SK-N-SH (cell line): ENCODE results near the gene ZAP70. TPM values are rescaled to one million over a fixed set of nuclear protein-coding genes. Genes with fewer than 3 reads are reported as not detected.

Source experiments
- CTCF ChIA-PET: fragments of 300-600, 350-600 bp; formaldehyde crosslinking; extraction: SDS; loops from one replicate; lab custom pipeline; 2021; lab: Yijun Ruan, JAX
- POLR2A ChIA-PET: fragments of 350-600 bp; sonication (Branson Sonifier 250); formaldehyde crosslinking; extraction: SDS; loops from one replicate; lab custom pipeline; 2020; ENCODE audit warnings: antibody characterized with exemption, inconsistent platforms; lab: Yijun Ruan, JAX
- DNase-seq: peaks from one replicate; pipeline ENCODE4 v3.0.0; 2012
- H2AFZ ChIP-seq: fragments of 200-600 bp; sonication (generic); 2 replicates; pipeline ENCODE4 v1.8.1; 2016; ENCODE audit warnings: antibody characterized with exemption, mild to moderate bottlenecking, low read depth
- H3F3A ChIP-seq: fragments of 200-600 bp; sonication (generic); replicated peaks from 2 replicates; pipeline ENCODE3; 2016; ENCODE audit warnings: antibody characterized with exemption, mild to moderate bottlenecking; ENCODE audit not compliant: insufficient read depth
- H3K27ac ChIP-seq, 2 experiments: fragments of 200-500 bp in 1 of 2; fragments of 200-600 bp in 1 of 2; sonication (Bioruptor generic) in 1 of 2; sonication (generic), shearing (Covaris generic) in 1 of 2; 2 replicates each; pipeline versions ENCODE4 v1.5.1 to v1.6.1; 2014 to 2016; ENCODE audit warnings: low read depth in 2 of 2, inconsistent platforms in 1 of 2, low read length in 1 of 2, mild to moderate bottlenecking in 1 of 2, mixed read lengths in 1 of 2
- H3K27me3 ChIP-seq: fragments of 200-600 bp; sonication (generic), shearing (Covaris generic); 2 replicates; pipeline ENCODE4 v1.6.1; 2016; ENCODE audit warnings: mixed run types; ENCODE audit not compliant: insufficient read depth
- H3K36me3 ChIP-seq, 2 experiments: fragments of 200-500 bp in 1 of 2; fragments of 200-600 bp in 1 of 2; sonication (Bioruptor generic) in 1 of 2; sonication (generic) in 1 of 2; replicated peaks in 1 of 2; 2 replicates each; pipeline versions ENCODE3 to v1.5.1; 2014 to 2016; ENCODE audit warnings: low read length in 1 of 2, mild to moderate bottlenecking in 1 of 2; ENCODE audit not compliant: insufficient read depth in 2 of 2, control insufficient read depth in 1 of 2
- H3K4me1 ChIP-seq, 2 experiments: fragments of 200-500 bp in 1 of 2; fragments of 200-600 bp in 1 of 2; sonication (Bioruptor generic) in 1 of 2; sonication (generic), shearing (Covaris generic) in 1 of 2; 2 replicates each; pipeline versions ENCODE4 v1.5.1 to v1.6.1; 2014 to 2016; ENCODE audit warnings: low read depth in 1 of 2, low read length in 1 of 2, mixed run types in 1 of 2; ENCODE audit not compliant: insufficient read depth in 2 of 2, control insufficient read depth in 1 of 2
- H3K4me2 ChIP-seq: fragments of 200-600 bp; sonication (generic), shearing (Covaris generic); 2 replicates; pipeline ENCODE4 v1.6.1; 2017; ENCODE audit warnings: mixed run types
- H3K4me3 ChIP-seq, 2 experiments: fragments of 200-500 bp in 1 of 2; fragments of 200-600 bp in 1 of 2; sonication (Bioruptor generic) in 1 of 2; sonication (generic), shearing (Covaris generic) in 1 of 2; 2 replicates each; pipeline versions ENCODE4 v1.5.1 to v1.8.1; 2014 to 2016; ENCODE audit warnings: low read depth in 2 of 2, inconsistent platforms in 1 of 2, low read length in 1 of 2, mild to moderate bottlenecking in 1 of 2, mixed read lengths in 1 of 2, moderate library complexity in 1 of 2
- H3K79me2 ChIP-seq: fragments of 200-600 bp; sonication (generic); 2 replicates; pipeline ENCODE4 v1.8.1; 2017; ENCODE audit warnings: mild to moderate bottlenecking; ENCODE audit not compliant: insufficient read depth
- H3K9ac ChIP-seq: fragments of 200-600 bp; sonication (generic); 2 replicates; pipeline ENCODE4 v1.6.1; 2017; ENCODE audit warnings: mixed run types
- H3K9me2 ChIP-seq: fragments of 200-600 bp; sonication (generic); 2 replicates; pipeline ENCODE4 v1.6.1; 2017; ENCODE audit warnings: mixed run types
- H3K9me3 ChIP-seq: fragments of 200-600 bp; sonication (generic); 2 replicates; pipeline ENCODE4 v1.6.1; 2017; ENCODE audit warnings: mixed run types, mild to moderate bottlenecking, moderate library complexity
- H4K20me1 ChIP-seq: fragments of 200-600 bp; sonication (generic); 2 replicates; pipeline ENCODE4 v1.6.1; 2017; ENCODE audit warnings: mild to moderate bottlenecking, mixed run types; ENCODE audit not compliant: insufficient read depth
- ELF1 ChIP-seq: IDR thresholded peaks from 2 replicates; pipeline ENCODE4 v1.4.0; 2012
- FOSL2 ChIP-seq: IDR thresholded peaks from 2 replicates; pipeline ENCODE4 v1.4.0; 2012; ENCODE audit warnings: low read depth, mild to moderate bottlenecking, moderate library complexity, borderline replicate concordance
- GATA2 ChIP-seq: sonication (generic); formaldehyde crosslinking; IDR thresholded peaks from 2 replicates; pipeline ENCODE4 v1.5.0; 2020; ENCODE audit warnings: mild to moderate bottlenecking, missing genetic modification reagents
- NFIC ChIP-seq: IDR thresholded peaks from 2 replicates; pipeline ENCODE4 v1.4.0; 2012; ENCODE audit warnings: borderline replicate concordance
- RCOR1 ChIP-seq: fragments of 150-350 bp; IDR thresholded peaks from 2 replicates; pipeline ENCODE4 v1.6.1; 2017; ENCODE audit warnings: antibody characterized with exemption, low read length
- RFX5 ChIP-seq: IDR thresholded peaks from 2 replicates; pipeline ENCODE4 v1.6.1; 2012; ENCODE audit warnings: mild to moderate bottlenecking, improper control_type of control experiment, low read length
- SMC3 ChIP-seq: IDR thresholded peaks from 2 replicates; pipeline ENCODE4 v1.6.1; 2012; ENCODE audit warnings: low read depth, low read length, improper control_type of control experiment
- TAF1 ChIP-seq: IDR thresholded peaks from 2 replicates; pipeline ENCODE4 v1.6.1; 2012; ENCODE audit warnings: low read depth, mild to moderate bottlenecking, low read length, moderate library complexity, borderline replicate concordance
- TCF12 ChIP-seq: IDR thresholded peaks from 2 replicates; pipeline ENCODE4 v1.4.0; 2012
- YY1 ChIP-seq: IDR thresholded peaks from 2 replicates; pipeline ENCODE4 v1.4.0; 2012; ENCODE audit warnings: low read depth, mild to moderate bottlenecking
- WGBS: methylation state at CpG from one replicate; pipeline ENCODE4 v1.1.6; 2017; ENCODE audit warnings: low lambda C conversion rate; 5-methylcytosine and 5-hydroxymethylcytosine counted together
- polyA plus RNA-seq, 3 experiments: library from polyadenylated mRNA; depleted of rRNA; stranded (reverse); fragments of >200 nt; gene quantifications; 2 replicates each; pipeline ENCODE4 v1.2.3, GENCODE V29; 2012
- TF ChIP-seq, protein P1 (sequence below): IDR thresholded peaks from 2 replicates; pipeline ENCODE4 v1.4.0; 2012; ENCODE audit warnings: low read depth, borderline replicate concordance
- TF ChIP-seq, protein P2 (sequence below): fragments of 150-350 bp; IDR thresholded peaks from 2 replicates; pipeline ENCODE4 v1.6.1; 2016; ENCODE audit warnings: mild to moderate bottlenecking, low read depth, low read length
- TF ChIP-seq, protein P3 (sequence below): fragments of 200-600 bp; sonication (generic); IDR thresholded peaks from 2 replicates; pipeline ENCODE4 v1.6.1; 2017; ENCODE audit warnings: antibody characterized with exemption, mild to moderate bottlenecking, moderate library complexity
- TF ChIP-seq, protein P4 (sequence below): IDR thresholded peaks from 2 replicates; pipeline ENCODE4 v1.6.1; 2012; ENCODE audit warnings: mild to moderate bottlenecking, low read depth, low read length, moderate library complexity
- TF ChIP-seq, protein P5 (sequence below): IDR thresholded peaks from 2 replicates; pipeline ENCODE4 v1.4.0; 2012; ENCODE audit warnings: low read depth

The ZAP70 gene
- polyA plus RNA-seq, 1 of the 3 experiments (the other 2 are of a cell fraction), result 0.05 TPM

DNA sequence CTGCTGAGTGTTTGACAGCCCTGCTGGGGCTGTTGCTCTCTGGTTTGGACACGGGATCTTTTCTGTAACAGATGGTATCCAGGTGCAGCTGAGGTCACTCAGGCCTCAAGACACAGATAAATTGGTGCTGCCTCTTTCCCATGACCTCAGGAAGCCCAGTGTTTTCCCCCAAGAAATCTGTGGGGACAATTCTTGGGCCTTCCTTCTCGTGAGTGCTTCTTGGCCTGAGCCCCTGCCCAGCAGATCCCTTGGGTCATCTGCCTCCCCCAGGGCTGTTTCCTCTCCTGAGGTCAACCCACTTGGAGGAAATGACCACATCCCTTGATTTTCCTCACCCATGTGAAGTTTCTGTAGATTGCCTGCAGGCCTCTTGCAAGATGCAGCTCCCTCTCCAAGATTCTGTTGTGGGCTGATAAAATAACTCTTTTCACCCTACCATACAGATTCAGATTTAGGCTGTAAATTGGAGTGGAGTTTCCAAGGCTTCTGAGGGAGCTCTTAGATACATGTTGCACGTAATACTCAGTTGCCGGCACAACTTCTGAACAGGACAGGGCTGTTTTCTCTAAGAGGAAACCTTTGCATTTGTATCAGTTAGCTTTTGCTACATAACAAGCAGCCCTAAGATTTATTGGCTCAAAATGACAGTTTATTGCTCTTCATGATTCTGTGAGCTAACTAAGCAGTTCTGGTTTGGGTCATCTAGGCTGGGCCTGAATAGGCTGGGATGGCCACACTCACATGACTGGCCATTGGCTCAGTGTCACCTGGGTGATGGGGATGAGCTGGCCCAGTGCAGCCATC, 13.1 kb downstream of the ZAP70 start (continued):
- TF ChIP-seq, protein P1, sequence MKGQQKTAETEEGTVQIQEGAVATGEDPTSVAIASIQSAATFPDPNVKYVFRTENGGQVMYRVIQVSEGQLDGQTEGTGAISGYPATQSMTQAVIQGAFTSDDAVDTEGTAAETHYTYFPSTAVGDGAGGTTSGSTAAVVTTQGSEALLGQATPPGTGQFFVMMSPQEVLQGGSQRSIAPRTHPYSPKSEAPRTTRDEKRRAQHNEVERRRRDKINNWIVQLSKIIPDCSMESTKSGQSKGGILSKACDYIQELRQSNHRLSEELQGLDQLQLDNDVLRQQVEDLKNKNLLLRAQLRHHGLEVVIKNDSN, result no peak
- TF ChIP-seq, protein P2, sequence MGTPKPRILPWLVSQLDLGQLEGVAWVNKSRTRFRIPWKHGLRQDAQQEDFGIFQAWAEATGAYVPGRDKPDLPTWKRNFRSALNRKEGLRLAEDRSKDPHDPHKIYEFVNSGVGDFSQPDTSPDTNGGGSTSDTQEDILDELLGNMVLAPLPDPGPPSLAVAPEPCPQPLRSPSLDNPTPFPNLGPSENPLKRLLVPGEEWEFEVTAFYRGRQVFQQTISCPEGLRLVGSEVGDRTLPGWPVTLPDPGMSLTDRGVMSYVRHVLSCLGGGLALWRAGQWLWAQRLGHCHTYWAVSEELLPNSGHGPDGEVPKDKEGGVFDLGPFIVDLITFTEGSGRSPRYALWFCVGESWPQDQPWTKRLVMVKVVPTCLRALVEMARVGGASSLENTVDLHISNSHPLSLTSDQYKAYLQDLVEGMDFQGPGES, result no peak

DNA sequence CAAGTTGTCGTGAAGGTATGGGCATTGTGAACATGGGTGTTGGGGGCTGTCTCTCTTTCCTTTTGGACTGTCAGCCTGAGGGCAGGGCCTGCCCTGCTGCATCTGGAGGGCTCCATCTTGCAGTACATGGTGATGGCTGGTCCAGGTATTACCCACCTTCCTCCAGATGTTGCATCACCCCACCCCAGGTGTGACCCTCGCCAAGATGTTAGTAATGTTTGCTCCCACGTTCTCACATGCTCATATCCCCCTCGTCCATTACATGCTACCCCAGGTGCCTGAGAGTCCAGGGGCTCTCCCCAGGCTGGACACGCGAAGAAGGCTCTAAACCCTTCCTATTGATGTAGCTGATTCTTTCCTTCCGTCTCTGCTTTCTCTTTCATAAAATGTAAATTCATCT, 13.9 kb downstream of the ZAP70 start:
- POLR2A ChIA-PET, result no interaction called here
- TF ChIP-seq FOSL2 (no peak), ELF1 (no peak), YY1 (no peak), TCF12 (no peak), SMC3 (no peak), GATA2 (CRISPR knock-in tag) (no peak), RCOR1 (no peak), TAF1 (no peak), RFX5 (no peak), NFIC (no peak)
- TF ChIP-seq, protein P3, sequence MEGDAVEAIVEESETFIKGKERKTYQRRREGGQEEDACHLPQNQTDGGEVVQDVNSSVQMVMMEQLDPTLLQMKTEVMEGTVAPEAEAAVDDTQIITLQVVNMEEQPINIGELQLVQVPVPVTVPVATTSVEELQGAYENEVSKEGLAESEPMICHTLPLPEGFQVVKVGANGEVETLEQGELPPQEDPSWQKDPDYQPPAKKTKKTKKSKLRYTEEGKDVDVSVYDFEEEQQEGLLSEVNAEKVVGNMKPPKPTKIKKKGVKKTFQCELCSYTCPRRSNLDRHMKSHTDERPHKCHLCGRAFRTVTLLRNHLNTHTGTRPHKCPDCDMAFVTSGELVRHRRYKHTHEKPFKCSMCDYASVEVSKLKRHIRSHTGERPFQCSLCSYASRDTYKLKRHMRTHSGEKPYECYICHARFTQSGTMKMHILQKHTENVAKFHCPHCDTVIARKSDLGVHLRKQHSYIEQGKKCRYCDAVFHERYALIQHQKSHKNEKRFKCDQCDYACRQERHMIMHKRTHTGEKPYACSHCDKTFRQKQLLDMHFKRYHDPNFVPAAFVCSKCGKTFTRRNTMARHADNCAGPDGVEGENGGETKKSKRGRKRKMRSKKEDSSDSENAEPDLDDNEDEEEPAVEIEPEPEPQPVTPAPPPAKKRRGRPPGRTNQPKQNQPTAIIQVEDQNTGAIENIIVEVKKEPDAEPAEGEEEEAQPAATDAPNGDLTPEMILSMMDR, result no peak
- TF ChIP-seq, protein P4, sequence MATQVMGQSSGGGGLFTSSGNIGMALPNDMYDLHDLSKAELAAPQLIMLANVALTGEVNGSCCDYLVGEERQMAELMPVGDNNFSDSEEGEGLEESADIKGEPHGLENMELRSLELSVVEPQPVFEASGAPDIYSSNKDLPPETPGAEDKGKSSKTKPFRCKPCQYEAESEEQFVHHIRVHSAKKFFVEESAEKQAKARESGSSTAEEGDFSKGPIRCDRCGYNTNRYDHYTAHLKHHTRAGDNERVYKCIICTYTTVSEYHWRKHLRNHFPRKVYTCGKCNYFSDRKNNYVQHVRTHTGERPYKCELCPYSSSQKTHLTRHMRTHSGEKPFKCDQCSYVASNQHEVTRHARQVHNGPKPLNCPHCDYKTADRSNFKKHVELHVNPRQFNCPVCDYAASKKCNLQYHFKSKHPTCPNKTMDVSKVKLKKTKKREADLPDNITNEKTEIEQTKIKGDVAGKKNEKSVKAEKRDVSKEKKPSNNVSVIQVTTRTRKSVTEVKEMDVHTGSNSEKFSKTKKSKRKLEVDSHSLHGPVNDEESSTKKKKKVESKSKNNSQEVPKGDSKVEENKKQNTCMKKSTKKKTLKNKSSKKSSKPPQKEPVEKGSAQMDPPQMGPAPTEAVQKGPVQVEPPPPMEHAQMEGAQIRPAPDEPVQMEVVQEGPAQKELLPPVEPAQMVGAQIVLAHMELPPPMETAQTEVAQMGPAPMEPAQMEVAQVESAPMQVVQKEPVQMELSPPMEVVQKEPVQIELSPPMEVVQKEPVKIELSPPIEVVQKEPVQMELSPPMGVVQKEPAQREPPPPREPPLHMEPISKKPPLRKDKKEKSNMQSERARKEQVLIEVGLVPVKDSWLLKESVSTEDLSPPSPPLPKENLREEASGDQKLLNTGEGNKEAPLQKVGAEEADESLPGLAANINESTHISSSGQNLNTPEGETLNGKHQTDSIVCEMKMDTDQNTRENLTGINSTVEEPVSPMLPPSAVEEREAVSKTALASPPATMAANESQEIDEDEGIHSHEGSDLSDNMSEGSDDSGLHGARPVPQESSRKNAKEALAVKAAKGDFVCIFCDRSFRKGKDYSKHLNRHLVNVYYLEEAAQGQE, result no peak
- TF ChIP-seq, protein P5, sequence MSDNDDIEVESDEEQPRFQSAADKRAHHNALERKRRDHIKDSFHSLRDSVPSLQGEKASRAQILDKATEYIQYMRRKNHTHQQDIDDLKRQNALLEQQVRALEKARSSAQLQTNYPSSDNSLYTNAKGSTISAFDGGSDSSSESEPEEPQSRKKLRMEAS, result no peak
- TF ChIP-seq, all 33 proteins: peak for 0
- Histone ChIP-seq H3K27me3 (no peaks in the 10 kb centered on the region), H3K9me2 (no peaks in the 10 kb centered on the region), H3K4me2 (no peak overlapping the region), H4K20me1 (no peaks in the 10 kb centered on the region), H2AFZ (no peak overlapping the region), H3K9me3 (no peaks in the 10 kb centered on the region), H3K4me3 (no peak overlapping the region), H3K27ac (no peak overlapping the region), H3K9ac (no peak overlapping the region), H3K79me2 (no peaks in the 10 kb centered on the region), H3K4me1 (no peaks in the 10 kb centered on the region; a peak in 1 of 4 replicates), H3F3A (no peaks in the 10 kb centered on the region), H3K36me3 (no peaks in the 10 kb centered on the region)
- WGBS, result 59% methylated on average over 7 of the region's 7 CpGs
- no peak for DNase-seq
- CTCF ChIA-PET, result interaction anchor here (1.1 to 3.0 kb wide), 5 partner anchors 13 to 136 kb away, joined by 3 to 21 read pairs (median 9); no protein-coding TSS in a partner anchor
